Activated CD4-positive, alpha-beta T cell treated with anti-CD3 and anti-CD28 coated beads, Interleukin-2, Interleukin-4, amounts not matched to agents 100 ng/mL and 50 ng/mL, durations not matched to agents 16 hours and 8 hours (primary cell): Measurements from ENCODE around the gene PTPRN2.
A peak's percentile ranks its signal among the peaks of the same experiment; 100 is the strongest.

Experiments
- DNase-seq: peaks from one replicate; pipeline ENCODE4 v3.0.0-alpha.2; 2020; ENCODE audit warnings: low spot score

Gene PTPRN2

GRCh38 chr7:157865351-157866165 lies 722.1 kb downstream of the PTPRN2 start:
- no peak for DNase-seq

- DNase-seq, result no peak
Measured at GRCh38 chr7:157864911-157865310, 722.7 kb downstream of the PTPRN2 start.

GRCh38 chr7:157863906-157864810 lies 723.5 kb downstream of the PTPRN2 start:
- DNase-seq, result no peak

- no peak for DNase-seq
Measured at GRCh38 chr7:157863176-157863575, 724.4 kb downstream of the PTPRN2 start.

- DNase-seq, result no peak
Measured at GRCh38 chr7:157862731-157863130, 724.9 kb downstream of the PTPRN2 start.

- no peak for DNase-seq
Measured at GRCh38 chr7:157861551-157861950, 726.1 kb downstream of the PTPRN2 start.

- no peak for DNase-seq
Measured at GRCh38 chr7:157861031-157861491, 726.6 kb downstream of the PTPRN2 start.

- DNase-seq, result no peak
Measured at GRCh38 chr7:157860406-157860805, 727.2 kb downstream of the PTPRN2 start.

- DNase-seq, result no peak
Measured at GRCh38 chr7:157859915-157860314, 727.7 kb downstream of the PTPRN2 start.

- DNase-seq, result no peak
Measured at GRCh38 chr7:157857578-157858075, 730.0 kb downstream of the PTPRN2 start.

GRCh38 chr7:157856873-157857577 lies 730.6 kb downstream of the PTPRN2 start:
- DNase-seq, result no peak

- no peak for DNase-seq
Measured at GRCh38 chr7:157855452-157856213, 732.0 kb downstream of the PTPRN2 start.

- no peak for DNase-seq
Measured at GRCh38 chr7:157855016-157855415, 732.6 kb downstream of the PTPRN2 start.

GRCh38 chr7:157854066-157854891 lies 733.3 kb downstream of the PTPRN2 start:
- DNase-seq, result no peak

- no peak for DNase-seq
Measured at GRCh38 chr7:157853789-157854065, 733.9 kb downstream of the PTPRN2 start.

- no peak for DNase-seq
Measured at GRCh38 chr7:157853076-157853788, 734.4 kb downstream of the PTPRN2 start.

- DNase-seq, result peak; percentile 71
Measured at GRCh38 chr7:157851501-157852067, 736.0 kb downstream of the PTPRN2 start.

GRCh38 chr7:157850481-157851444 lies 736.9 kb downstream of the PTPRN2 start:
- DNase-seq, result no peak
